ENCODE data around the gene BEND7.
"Not testable (repeated sequence)": the region's sequence is repeated elsewhere in the genome, so short reads cannot be mapped to it uniquely, and the experiment has no call there.

Gene BEND7, protein sequence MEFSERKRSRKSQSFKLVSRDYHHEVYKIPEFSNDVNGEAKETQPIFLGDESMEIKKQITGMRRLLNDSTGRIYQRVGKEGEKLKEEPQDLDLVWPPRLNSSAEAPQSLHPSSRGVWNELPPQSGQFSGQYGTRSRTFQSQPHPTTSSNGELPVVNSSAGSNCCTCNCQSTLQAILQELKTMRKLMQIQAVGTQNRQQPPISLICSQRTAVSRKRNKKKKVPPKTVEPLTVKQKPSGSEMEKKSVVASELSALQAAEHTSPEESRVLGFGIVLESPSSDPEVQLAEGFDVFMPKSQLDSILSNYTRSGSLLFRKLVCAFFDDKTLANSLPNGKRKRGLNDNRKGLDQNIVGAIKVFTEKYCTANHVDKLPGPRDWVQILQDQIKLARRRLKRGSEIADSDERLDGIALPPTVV

DNA sequence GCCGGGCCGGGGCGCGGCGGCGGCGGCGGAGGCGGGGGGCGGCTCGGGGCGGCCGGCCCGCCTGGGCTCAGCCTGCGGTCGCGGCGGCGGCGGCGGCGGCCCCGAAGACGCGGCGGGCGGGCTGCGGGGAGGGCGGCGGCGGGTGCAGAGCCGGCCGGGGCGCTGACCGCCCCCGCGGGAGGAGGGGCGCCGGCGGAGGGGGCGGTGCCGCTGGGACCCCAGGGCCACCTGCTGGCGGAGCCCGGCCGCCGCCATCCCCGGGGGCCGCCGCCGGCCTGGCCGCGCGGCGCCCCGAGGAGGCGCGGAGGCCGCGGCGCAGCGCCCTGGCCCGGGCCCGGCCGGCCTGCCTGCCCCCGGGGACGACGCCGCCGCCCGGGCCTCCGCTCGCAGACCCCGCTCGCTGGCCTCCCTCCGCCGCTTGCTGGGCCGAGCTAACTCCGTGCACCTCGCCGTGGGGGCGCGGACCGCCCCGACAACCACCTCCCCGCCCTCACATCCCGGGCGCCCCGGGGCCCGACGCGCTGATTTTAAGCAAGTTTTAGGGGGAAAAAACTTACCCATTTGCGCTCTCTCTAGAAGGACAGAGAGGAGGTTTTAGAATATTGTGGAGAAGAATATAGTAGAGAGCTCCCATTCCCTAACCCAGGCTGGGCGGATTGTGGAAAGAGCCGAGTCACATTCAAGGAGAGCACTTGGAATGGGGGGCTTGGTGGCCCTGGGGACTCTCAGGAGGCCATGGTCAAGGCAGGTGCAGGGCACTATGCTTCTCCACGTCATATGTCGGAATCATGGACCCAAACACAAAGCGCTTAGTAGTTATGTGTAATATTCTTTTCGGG lies at the start of gene BEND7:
TSS of gene BEND7 (minus strand) at position 140 of the 839 bp plus-strand sequence. CDS start 481 bp downstream, outside the sequence.
- FAIRE-seq, result no peak

DNA sequence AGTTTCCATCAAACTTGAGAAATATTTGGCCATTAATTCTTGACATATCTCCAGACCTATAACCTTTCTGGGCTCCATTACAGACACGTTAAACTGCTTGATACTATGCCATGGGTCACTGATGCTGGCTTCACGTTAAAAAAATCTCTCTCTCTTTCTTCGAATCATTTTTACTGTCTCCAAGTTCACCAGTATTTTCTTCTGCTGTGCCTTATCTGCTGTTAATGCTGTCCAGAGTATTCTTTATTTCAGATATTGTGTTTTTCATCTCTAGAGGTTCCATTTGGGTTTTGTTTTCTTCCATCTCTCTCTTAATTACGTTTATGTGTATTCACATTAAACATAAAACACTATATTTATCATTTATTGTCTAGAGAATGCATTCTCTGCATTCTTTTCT lies 45.1 kb upstream of the BEND7 start:
- FAIRE-seq, result no peak

DNA sequence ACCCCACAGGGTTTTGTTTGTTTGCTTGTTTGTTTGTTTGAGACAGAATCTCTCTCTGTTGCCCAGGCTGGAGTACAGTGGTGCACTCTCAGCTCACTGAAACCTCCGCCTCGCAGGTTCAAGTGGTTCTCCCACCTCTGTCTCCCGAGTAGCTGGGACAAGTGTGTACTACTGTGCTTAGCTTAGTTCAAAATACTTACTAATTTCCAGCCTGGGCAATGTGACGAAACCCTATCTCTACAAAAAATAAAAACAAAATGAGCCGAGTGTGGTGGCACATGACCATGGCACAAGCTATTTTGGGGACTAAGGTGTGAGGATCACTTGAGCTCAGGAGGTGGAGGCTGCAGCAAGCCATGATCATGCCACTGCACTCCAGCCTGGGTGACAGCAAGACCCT lies 42.7 kb upstream of the BEND7 start:
- FAIRE-seq, result no peak

DNA sequence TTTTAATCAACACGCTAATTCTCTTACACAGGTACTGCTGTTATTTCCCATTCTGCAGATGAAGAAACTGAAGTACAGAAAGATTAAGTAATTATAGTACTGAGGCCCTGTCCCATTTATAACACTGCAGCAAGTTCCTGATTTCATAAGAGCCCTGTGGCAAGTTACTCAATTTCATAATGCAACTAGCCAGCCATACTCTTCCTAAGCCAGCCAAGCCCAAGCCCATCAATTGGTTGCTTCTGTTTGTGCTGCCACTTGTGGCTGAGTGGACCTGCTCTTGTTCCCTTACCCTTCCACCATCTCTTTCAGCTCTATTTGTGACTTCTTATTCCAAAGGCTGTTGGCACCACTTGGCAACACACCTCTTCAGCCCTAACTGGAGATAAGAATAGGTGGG lies 38.2 kb upstream of the BEND7 start:
- FAIRE-seq, result no peak

DNA sequence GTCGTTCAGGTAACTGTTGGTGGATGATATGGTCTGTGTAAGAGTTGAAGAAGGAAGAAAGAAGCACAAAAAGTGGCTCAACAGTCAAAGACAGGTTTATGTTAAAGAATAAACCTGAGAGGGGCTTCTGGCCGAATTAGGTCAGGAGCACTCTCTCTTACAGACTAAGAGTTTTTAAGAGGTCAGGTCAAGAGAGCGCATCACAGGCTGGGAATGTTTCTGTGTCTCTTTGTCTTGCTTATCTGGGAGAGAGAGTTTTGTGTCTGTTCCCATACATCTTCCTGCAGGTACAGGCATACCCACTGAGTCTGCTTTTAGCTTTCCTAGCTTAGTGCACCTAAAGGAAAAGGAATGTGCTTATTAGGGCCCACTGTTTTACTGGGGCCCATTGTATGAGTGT lies 35.8 kb upstream of the BEND7 start:
- no peak for FAIRE-seq

DNA sequence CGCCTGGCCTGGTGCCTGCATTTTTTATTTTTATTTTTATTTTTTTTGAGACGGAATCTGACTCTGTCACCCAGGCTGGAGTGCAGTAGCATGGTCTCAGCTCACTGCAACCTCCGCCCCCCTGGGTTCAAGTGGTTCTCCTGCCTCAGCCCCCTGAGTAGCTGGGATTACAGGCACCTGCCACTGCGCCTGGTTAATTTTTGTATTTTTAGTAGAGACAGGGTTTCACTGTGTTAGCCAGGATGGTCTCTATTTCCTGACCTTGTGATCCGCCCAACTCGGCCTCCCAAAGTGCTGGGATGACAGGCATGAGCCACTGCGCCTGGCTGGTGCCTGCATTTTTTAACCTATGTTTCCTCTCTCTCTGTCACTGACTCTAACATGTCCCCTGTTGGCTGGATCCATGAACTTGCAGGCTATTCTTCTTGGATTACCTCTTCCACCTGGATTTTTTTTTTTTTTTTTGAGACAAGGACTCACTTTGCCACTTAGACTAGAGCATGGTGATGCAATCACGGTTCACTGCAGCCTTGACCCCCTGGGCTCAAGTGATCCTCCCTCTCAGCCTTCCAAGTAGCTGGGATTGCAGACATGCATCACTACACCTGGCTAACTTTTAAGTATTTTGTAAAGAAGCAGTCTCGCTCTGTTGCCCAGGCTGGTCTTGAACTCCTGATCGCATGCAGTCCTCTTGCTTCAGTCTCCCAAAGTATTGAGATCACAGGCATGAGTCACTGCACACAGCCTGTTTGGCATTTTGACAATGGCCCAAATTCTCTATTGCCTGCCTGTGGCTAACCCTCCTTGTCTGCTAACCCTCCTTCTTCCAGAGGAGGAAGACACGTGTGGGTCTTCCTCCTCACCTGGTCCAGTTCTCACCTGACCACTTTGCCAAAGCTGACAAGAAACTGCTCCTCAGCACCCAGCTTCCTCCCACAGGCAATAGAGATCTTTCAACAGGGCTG lies 34.9 kb upstream of the BEND7 start:
- no peak for FAIRE-seq

DNA sequence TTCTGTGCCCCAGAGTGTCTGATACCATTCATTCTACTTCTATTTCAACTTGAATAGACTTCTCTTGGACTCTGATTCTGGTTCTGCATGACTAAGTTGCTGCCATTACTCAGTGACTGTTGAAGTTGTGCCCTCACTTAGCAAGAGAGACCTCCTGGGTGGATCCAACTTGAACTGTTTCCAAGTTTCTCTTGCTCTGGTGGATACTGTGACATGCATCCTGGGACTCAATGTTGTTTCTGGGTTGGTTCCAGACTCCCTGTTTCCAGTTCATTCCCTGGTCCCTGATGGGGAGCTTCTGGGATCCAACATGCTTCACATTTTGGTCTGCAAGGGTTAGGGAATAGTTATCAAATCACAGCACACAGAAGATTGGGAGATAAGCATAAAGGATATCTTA lies 31.8 kb upstream of the BEND7 start:
- no peak for FAIRE-seq

DNA sequence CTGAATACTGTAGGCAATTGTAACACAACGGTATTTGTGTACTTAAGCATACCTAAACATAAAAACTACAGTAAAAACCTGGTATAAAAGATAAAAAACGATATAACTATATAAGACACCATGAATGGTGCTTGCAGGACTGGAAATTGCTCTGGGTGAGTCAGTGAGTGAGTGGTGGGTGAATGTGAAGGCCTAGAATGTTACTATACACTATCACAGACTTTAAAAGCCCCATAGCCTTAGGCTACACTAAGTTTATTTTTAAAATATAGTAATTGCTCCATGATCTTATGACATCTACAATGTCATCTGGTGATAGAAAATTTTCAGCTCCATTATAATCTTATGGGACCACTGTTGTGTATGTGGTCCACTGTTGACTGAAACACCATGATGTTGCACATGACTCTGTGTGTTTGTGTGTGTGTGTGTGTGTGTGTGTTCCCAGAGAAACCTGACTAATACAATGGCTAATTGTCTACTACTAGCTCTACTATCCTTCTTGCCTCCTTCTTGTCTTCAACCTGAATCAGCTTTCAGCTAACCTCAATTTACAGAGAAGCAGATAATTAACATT lies 30.4 kb upstream of the BEND7 start:
- no peak for FAIRE-seq

DNA sequence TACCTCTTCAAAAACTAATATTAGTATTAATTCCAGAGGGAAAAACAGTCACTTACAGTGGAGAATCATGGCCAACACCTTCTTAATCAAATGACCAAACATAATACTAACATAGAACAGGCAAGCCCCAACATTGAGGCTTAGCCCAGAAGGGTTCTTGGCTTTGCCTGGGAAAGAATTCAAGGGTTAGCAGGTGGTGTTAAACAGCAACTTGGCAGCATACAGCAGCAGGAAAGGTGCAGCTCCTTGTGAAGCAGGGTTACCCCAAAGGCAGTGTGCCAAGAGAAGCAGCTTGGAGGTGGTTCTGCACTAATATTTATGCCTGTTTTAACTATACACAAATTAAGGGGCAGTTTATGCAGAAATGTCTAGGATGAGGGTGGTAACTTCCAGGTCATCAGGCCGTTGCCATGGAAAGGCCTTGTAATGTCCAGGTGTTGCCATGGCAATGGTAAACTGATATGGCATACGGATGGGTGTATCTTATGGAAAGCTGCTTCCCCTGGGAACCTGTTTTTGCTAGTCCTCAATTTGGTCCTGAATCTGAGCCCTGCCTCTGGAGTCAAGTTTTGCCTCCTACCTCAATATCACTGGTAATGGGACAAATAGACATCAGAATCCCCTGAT lies 27.2 kb upstream of the BEND7 start:
- FAIRE-seq, result no peak

DNA sequence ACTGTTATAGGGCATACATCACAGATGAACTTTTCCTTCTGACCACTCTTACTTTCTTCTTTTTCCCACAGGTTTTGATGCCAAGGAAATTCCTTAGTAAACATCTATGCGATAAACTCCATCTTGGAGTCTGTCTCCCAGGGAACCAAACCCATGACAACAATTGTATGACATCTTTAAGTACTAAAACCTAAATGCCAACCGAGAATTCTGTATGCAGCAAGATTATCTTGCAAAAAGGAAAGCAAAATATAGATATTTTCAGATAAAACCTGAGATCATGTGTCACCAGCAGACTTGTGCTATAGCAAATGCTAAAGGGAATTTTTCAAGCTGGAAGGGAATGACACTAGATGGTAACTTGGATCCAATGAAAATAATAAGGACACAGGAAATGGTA lies 22.0 kb upstream of the BEND7 start:
- FAIRE-seq, result no peak

DNA sequence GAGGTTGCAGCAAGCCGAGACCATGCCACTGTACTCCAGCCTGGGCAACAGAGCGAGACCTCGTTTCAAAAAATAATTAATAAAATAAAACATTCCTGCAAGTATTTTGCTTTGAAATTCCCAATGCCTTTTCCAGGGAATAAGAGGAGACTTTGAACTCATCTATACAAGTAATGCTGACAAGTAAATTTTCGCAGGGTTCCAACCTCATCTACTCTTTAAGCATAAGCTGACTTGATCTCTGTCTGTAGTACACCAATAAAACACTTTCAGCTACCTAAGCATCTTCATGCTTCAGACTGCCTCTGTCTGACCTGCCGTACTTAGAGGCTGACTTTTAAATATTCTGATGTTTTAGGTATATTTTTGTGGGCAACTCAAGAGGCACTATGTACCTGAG lies 13.7 kb upstream of the BEND7 start:
- FAIRE-seq, result no peak

DNA sequence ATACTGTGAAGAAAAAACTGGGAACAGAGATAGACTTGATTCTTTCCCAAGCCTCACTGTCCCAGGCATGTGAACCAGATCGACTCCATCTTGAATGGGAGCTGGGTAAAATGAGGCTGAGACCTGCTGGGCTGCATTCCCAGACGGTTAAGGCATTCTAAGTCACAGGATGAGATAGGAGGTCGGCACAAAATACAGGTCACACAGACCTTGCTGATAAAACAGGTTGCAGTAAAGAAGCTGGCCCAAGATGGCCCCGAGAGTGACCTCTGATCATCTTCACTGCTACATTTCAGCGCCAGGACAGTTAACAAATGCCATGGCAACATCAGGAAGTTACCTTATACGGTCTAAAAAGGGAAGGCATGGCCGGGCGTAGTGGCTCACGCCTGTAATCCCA lies 9.2 kb upstream of the BEND7 start:
- FAIRE-seq, result not testable (repeated sequence)

DNA sequence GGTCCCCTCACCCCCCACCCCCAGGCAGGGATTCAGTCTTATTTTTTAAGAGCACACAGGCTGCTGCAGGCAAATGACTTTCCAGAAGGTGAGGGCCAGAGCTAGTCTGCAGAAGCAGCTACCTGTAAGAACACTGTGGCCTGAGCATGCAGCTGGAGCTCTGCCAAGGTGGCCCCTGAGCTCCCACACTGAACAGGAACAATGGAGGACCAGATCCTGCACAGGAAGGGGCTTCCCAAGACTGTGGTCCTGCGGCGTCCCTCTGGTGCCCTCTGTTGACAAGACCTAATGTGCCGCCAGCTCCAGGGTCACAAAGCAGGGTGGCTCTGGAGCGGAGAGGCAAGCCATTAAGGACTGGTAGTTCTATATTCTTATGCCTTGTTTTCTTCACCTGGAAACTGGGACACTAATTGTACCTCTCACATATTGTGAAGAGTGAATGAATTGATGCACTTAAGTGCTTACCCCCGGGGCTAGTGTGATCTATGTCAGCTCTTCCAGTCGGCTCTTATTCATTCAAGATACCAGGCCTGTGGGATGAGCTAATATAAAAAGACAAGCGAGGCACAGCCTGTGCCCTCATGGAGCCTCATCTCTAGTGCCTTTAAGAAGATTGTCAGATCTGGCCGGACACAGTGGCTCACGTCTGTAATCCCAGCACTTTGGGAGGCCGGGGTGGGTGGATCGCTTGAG lies 8.0 kb upstream of the BEND7 start:
- FAIRE-seq, result peak; percentile 57

DNA sequence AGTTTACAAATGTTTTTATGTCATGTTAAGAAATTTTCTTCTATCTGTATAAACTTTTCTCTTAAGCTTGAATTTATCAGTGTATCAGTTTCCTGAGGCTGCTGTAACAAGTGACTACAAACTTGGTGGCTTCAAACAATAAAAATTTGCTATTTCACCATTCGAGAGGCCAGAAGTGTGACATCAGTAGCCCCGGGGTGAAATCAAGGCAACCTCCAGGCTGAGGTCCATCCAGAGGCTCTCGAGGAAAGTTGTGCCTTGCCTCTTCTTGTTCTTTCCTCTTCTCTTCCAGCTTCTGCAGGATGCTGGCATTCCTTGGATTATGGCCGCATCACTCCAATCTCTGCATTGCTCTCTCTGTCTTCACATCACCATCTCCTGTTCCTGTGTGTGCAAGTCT lies 6.5 kb upstream of the BEND7 start:
- no peak for FAIRE-seq

DNA sequence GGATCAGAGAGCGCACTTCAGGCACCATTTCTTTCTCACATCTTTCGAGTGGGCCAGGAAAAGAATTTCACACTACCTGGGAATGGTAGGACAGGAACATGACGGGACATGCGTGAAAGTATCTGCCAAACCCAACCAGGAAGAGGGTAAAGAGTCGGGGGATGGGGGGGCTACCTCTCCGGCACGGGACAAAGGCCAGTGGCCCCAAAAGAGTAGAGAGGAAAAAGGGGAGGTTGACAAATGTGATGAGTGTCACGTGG lies 830 bp upstream of the BEND7 start:
- FAIRE-seq, result no peak

DNA sequence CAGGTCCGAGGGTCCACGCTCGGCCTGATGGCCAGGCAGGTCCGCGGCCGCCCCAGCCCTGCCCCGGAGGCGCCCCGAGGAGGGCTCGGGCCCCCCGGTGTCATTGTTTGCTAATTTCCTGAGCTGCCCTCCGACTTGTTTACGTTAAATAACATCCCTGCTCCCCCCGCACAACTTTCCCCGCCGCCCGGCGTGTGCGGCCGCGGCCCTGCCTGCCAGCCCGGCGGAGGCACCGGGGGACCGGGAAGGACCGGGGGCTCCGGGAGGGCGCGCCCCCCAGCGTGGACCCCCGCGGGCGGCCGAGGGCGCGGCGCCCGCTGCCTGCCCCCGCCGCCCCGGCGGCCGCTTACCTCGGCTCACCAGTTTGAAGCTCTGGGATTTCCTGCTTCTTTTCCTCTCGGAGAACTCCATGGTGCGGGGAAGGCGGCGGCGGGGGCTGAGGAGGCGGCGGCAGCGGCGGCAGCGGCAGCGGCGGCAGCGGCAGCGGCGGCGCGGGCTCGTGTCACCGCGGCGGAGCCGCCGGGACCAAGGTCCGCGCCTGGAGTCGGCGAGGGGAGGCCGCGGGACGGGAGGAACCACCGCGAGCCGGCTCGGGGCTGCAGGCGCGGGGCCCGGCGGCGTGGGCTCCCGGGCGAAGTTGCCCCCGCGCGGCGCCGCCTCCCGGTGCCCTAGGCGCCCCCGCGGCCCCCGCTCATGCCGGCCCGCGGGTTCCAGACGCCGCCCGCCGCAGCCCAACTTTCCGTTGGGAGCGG lies 515 bp downstream of the BEND7 start:
- no peak for FAIRE-seq

DNA sequence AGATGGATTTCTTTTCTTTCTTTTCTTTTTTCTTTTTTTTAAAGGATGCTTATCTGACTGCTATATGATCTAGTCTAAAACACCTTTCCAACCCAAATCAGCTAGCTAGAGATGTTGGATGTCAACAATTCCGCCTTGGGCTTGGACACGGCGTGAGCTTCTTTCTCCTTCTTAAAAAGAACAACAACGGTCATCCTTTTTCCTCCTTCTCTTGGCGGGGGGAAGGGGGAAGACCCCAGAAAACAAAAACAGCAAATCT lies 1.0 kb downstream of the BEND7 start:
- no peak for FAIRE-seq

DNA sequence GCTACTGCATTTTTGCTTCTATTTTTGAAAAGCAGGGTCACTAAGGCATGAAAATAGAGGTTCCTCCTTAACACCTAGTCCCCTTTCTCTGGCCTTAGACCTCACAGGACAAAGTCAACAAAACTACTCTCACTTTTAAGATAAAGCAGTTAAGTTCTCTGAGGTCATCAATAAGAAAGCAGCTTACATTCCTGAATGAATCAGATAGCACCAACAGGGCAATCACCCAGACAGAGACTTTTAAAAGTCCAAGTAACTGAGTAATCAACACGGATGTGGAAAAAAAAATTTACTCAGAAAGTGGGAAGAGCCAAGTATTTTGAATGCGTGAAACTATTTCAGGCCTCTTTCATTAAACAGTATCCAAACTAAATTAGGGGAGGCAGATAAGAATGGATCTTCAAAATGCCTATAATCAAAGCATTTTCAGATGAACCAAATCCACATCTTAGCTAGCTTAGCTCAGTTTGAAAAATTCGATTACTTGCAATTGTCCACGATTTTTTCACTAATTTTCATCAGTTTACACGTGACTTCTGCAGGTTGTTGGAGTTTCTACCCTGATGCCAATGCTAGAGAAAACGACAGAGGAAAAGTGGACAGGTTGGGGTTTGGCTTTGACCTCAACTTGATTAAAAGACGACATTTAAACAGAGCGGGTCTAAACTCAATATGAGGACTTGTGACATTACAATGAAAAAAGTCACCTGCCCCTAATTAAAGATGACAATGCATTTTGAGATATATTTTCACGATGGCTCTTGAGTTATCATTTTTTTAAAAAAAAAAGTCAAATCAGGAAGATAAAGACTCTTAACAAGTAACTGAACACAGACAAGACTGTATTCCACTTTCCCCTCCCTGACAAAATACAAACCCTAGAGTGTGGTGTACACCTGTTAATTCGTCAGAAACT lies 1.6 kb downstream of the BEND7 start:
- FAIRE-seq, result no peak

DNA sequence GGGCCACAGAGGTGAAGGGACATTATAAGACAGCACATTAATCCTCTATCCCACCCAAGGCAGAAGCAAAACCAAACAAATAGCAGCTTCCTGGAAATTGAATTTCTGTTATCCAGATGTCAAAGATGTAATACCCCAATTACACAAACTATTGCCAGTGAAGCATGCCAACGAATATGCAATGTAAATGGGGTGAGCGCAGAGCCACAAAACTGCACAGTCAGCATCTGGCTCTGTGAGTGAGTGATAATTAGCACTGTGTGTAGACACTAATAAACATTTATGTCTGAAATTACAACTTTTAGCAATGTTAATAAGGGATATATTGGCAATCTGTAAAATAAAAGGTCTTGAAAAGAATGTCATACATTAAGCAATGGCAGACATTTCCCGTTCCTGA lies 3.2 kb downstream of the BEND7 start:
- FAIRE-seq, result no peak

DNA sequence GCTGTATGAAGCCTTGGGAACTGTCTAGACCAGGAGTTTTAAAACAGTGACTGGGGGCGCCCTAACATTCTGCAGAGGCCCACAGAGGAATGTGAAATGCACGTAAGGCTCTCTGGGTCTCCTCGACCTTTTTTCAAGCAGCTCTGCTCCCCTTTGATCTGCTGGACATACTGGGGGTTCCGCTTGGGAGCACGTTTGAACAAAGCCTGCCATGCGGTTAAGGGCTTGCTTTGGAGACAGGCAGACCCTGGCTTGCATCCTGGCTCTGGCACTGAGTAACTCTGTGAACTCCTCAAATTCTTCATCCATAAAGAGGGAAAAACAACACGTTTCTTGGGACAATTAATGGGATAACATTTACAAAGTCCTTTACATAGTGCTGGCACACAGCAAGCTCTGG lies 7.8 kb downstream of the BEND7 start:
- no peak for FAIRE-seq

Measured in G401.6 (cell line).